Measurements from ENCODE around the gene PDRG1.
A peak's percentile ranks its signal among the peaks of the same experiment; 100 is the strongest.

PDRG1 gene

GRCh38 chr20:31979713-31980426 is 28.0 kb upstream of the PDRG1 start:
- no peaks in the 10 kb centered on the region for H3K9me3 ChIP-seq (replicated peaks; ENCODE audit: low read length)
- H3K9ac ChIP-seq (ENCODE audit: low read depth, low read length), result no peak overlapping the region
- no peak overlapping the region for H3K4me2 ChIP-seq (ENCODE audit: low read length)
- peaks cover 47% of the 10 kb centered on the region for H3K27me3 ChIP-seq (ENCODE audit: control insufficient read depth, insufficient read depth, low read length)
- H3K4me3 ChIP-seq (ENCODE audit: low read length), result no peak overlapping the region
- no peaks in the 10 kb centered on the region for H3K36me3 ChIP-seq (ENCODE audit: insufficient read depth, low read length)
- no peaks in the 10 kb centered on the region for H3K4me1 ChIP-seq (ENCODE audit: control insufficient read depth, insufficient read depth, low read length)

DNA sequence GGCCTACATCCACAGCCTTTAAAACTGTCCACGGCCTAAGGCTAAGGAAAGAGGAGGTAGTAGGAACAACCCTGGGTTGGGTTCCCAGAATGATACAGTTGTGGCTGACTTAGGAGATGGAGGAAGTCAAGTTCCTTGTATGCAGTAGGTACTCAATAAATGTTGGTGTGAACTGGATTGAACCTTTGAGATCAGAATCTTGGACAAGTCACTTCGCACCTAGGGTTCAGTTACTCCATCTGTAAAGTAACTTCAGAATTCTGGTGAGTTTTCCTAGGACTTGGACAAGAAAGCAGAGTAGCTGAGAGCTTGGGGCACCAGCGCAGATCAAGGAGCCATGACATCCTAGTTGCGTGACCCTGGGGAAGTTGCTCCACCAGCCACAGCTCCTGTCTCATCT is 25.2 kb upstream of the PDRG1 start:
- Histone ChIP-seq H3K27me3 (ENCODE audit: control insufficient read depth, insufficient read depth, low read length) (peaks cover 55% of the 10 kb centered on the region), H3K4me1 (ENCODE audit: control insufficient read depth, insufficient read depth, low read length) (no peaks in the 10 kb centered on the region), H3K4me2 (ENCODE audit: low read length) (no peak overlapping the region), H3K36me3 (ENCODE audit: insufficient read depth, low read length) (no peaks in the 10 kb centered on the region), H3K9me3 (replicated peaks; ENCODE audit: low read length) (no peaks in the 10 kb centered on the region), H3K9ac (ENCODE audit: low read depth, low read length) (no peak overlapping the region), H3K4me3 (ENCODE audit: low read length) (no peak overlapping the region)

DNA sequence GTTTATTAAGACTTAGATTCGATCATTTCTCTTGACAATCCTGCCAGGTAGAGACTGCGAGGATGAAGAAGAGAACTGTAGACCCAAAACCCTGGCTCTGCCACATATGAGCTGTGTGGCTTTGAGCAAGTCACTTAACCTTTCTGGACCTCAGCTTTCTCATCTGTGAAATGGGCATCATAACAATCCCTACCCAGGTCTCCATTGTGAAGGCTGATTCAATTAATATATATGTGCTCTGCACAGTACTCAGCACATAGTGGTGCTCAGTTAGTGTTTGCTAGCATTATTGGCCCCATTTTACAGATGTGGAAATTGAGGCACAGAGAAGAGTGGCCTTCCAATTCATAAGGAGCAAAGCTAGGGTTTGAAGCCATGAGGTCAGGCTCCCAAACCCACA is 24.0 kb upstream of the PDRG1 start:
- Histone ChIP-seq H3K36me3 (ENCODE audit: insufficient read depth, low read length) (no peaks in the 10 kb centered on the region), H3K4me3 (ENCODE audit: low read length) (no peak overlapping the region), H3K4me1 (ENCODE audit: control insufficient read depth, insufficient read depth, low read length) (no peaks in the 10 kb centered on the region), H3K4me2 (ENCODE audit: low read length) (no peak overlapping the region), H3K27me3 (ENCODE audit: control insufficient read depth, insufficient read depth, low read length) (peaks cover 63% of the 10 kb centered on the region), H3K9me3 (replicated peaks; ENCODE audit: low read length) (no peaks in the 10 kb centered on the region), H3K9ac (ENCODE audit: low read depth, low read length) (no peak overlapping the region)

GRCh38 chr20:31974951-31975487 is 23.2 kb upstream of the PDRG1 start:
- Histone ChIP-seq H3K36me3 (ENCODE audit: insufficient read depth, low read length) (no peaks in the 10 kb centered on the region), H3K4me2 (ENCODE audit: low read length) (no peak overlapping the region), H3K9ac (ENCODE audit: low read depth, low read length) (no peak overlapping the region), H3K27me3 (ENCODE audit: control insufficient read depth, insufficient read depth, low read length) (peaks cover 70% of the 10 kb centered on the region), H3K4me3 (ENCODE audit: low read length) (no peak overlapping the region), H3K4me1 (ENCODE audit: control insufficient read depth, insufficient read depth, low read length) (no peaks in the 10 kb centered on the region), H3K9me3 (replicated peaks; ENCODE audit: low read length) (no peaks in the 10 kb centered on the region)

DNA sequence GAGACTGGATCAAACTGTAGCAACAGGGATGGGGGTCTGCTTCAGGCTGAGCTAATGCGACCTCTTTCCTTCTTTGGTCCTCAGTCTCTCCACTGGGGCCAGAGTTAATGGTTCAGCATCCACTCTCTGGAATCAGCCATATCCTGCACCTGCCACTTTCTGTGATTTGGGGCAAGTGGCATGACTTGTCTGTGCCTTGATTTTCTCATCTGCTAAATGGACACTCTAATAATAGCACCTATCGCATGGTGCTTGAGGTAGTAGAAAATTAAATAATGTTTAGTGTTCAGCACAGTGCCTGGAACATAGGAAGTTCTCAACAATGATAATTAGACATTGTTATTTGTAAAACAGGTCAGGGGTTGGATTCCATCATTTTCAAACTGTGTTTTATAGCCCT is 22.4 kb upstream of the PDRG1 start:
- no peak overlapping the region for H3K9ac ChIP-seq (ENCODE audit: low read depth, low read length)
- no peaks in the 10 kb centered on the region for H3K9me3 ChIP-seq (replicated peaks; ENCODE audit: low read length)
- H3K4me1 ChIP-seq (ENCODE audit: control insufficient read depth, insufficient read depth, low read length), result no peaks in the 10 kb centered on the region
- H3K4me2 ChIP-seq (ENCODE audit: low read length), result no peak overlapping the region
- no peaks in the 10 kb centered on the region for H3K36me3 ChIP-seq (ENCODE audit: insufficient read depth, low read length)
- H3K4me3 ChIP-seq (ENCODE audit: low read length), result no peak overlapping the region
- peaks cover 70% of the 10 kb centered on the region for H3K27me3 ChIP-seq (ENCODE audit: control insufficient read depth, insufficient read depth, low read length)

GRCh38 chr20:31972471-31973021 is 20.7 kb upstream of the PDRG1 start:
- Histone ChIP-seq H3K4me2 (ENCODE audit: low read length) (no peak overlapping the region), H3K27me3 (ENCODE audit: control insufficient read depth, insufficient read depth, low read length) (peaks cover 73% of the 10 kb centered on the region), H3K4me3 (ENCODE audit: low read length) (no peak overlapping the region), H3K36me3 (ENCODE audit: insufficient read depth, low read length) (no peaks in the 10 kb centered on the region), H3K4me1 (ENCODE audit: control insufficient read depth, insufficient read depth, low read length) (no peaks in the 10 kb centered on the region), H3K9me3 (replicated peaks; ENCODE audit: low read length) (no peaks in the 10 kb centered on the region), H3K9ac (ENCODE audit: low read depth, low read length) (no peak overlapping the region)

- H3K4me2 ChIP-seq (ENCODE audit: low read length), result no peak overlapping the region
- no peak overlapping the region for H3K4me3 ChIP-seq (ENCODE audit: low read length)
- no peaks in the 10 kb centered on the region for H3K9me3 ChIP-seq (replicated peaks; ENCODE audit: low read length)
- no peaks in the 10 kb centered on the region for H3K4me1 ChIP-seq (ENCODE audit: control insufficient read depth, insufficient read depth, low read length)
- no peak overlapping the region for H3K9ac ChIP-seq (ENCODE audit: low read depth, low read length)
- H3K27me3 ChIP-seq (ENCODE audit: control insufficient read depth, insufficient read depth, low read length), result peaks cover 79% of the 10 kb centered on the region
- no peaks in the 10 kb centered on the region for H3K36me3 ChIP-seq (ENCODE audit: insufficient read depth, low read length)
These were observed 18.1 kb upstream of the PDRG1 start for GRCh38 chr20:31969991-31970390.

DNA sequence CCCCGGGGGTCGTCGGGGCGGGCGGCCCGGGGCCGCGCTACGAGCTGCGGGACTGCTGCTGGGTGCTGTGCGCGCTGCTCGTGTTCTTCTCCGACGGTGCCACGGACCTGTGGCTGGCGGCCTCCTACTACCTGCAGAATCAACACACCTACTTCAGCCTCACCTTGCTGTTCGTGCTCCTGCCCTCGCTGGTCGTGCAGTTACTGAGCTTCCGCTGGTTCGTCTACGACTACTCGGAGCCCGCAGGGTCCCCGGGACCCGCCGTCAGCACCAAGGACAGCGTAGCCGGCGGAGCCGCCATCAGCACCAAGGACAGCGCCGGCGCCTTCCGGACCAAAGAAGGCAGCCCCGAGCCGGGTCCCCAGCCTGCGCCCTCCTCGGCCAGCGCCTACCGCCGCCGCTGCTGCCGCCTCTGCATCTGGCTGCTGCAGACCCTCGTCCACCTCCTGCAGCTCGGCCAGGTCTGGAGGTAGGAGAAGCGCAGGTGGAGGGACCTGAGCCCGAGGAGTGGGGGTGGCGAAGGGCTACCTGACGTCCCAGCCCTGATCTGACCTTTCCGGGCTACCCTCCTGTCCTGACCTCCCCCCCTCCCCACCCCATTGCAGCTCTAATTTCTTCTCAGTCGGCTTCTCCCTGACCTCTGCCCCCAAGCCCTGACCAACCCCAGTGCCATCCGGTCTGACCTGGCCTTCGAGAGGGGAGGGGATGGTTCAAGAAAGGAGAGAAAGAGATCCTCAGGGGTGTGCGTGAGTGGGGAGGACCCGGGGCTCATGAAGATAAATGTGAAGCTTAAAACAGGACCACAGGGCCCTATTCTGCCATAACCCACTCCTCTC is 16.7 kb upstream of the PDRG1 start:
- Histone ChIP-seq H3K4me2 (ENCODE audit: low read length) (peak overlapping the region; percentile 18), H3K4me3 (ENCODE audit: low read length) (no peak overlapping the region), H3K9me3 (replicated peaks; ENCODE audit: low read length) (no peaks in the 10 kb centered on the region), H3K36me3 (ENCODE audit: insufficient read depth, low read length) (no peaks in the 10 kb centered on the region), H3K9ac (ENCODE audit: low read depth, low read length) (no peak overlapping the region), H3K27me3 (ENCODE audit: control insufficient read depth, insufficient read depth, low read length) (peaks cover 80% of the 10 kb centered on the region), H3K4me1 (ENCODE audit: control insufficient read depth, insufficient read depth, low read length) (no peaks in the 10 kb centered on the region)

DNA sequence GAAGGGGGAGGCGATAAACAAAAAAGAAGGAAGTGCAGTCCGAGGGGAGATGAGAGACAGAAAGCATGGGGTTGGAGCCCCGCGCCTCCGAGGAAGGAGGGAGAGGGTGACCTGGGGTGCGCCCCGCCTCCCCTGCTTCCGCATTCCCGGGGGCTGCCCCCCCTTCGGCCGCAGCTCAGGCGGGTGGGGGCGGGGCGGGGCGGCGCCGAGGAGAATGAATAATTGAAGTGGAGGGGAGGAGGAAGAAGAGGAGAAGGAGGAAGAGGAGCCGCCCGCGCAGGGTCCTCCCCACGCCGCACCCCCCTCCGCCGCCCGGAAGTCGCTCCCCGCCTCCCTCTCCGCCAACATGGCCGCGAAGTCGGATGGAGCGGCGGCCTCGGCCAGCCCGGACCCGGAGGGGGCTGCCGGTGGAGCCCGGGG is 16.0 kb upstream of the PDRG1 start, which contains the start of gene XKR7:
TSS of gene XKR7 (plus strand) at position 322 of the 420 bp plus-strand sequence. CDS start at position 347, 25 bp downstream.
- Histone ChIP-seq H3K9me3 (replicated peaks; ENCODE audit: low read length) (no peaks in the 10 kb centered on the region), H3K9ac (ENCODE audit: low read depth, low read length) (no peak within 1 kb of the TSS), H3K36me3 (ENCODE audit: insufficient read depth, low read length) (no peaks in the 10 kb centered on the region), H3K4me2 (ENCODE audit: low read length) (peak within 1 kb of the TSS; percentile 18), H3K4me1 (ENCODE audit: control insufficient read depth, insufficient read depth, low read length) (no peaks in the 10 kb centered on the region), H3K27me3 (ENCODE audit: control insufficient read depth, insufficient read depth, low read length) (peaks cover 82% of the 10 kb centered on the region), H3K4me3 (ENCODE audit: low read length) (no peak within 1 kb of the TSS)

GRCh38 chr20:31966991-31967655 is 15.3 kb upstream of the PDRG1 start:
- Histone ChIP-seq H3K4me3 (ENCODE audit: low read length) (no peak overlapping the region), H3K27me3 (ENCODE audit: control insufficient read depth, insufficient read depth, low read length) (peaks cover 82% of the 10 kb centered on the region), H3K4me2 (ENCODE audit: low read length) (no peak overlapping the region)

DNA sequence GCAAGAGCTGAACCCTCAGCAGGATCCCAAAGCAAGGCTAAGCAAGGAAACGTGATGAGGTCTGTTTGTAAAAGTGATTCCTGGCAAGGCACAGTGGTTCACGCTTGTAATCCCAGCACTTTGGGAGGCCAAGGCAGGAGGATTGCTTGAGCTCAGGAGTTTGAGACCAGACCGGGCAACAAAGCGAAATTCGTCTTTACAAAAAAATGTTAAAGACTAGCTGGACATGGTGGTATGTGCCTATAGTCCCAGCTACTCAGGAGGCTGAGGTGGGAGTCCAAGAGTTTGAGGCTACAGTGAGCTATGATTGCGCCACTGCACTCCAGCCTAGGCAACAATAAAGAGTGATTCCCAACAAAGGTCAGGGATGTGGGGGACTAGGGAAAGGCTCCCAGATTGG is 12.0 kb upstream of the PDRG1 start:
- no peak overlapping the region for H3K4me2 ChIP-seq (ENCODE audit: low read length)

More at GRCh38 chr20:31966991-31967655, 15.3 kb upstream of the PDRG1 start:
- Histone ChIP-seq H3K36me3 (ENCODE audit: insufficient read depth, low read length) (no peaks in the 10 kb centered on the region), H3K4me1 (ENCODE audit: control insufficient read depth, insufficient read depth, low read length) (no peaks in the 10 kb centered on the region), H3K9ac (ENCODE audit: low read depth, low read length) (no peak overlapping the region), H3K9me3 (replicated peaks; ENCODE audit: low read length) (no peaks in the 10 kb centered on the region)

More for the DNA sequence above, 12.0 kb upstream of the PDRG1 start:
- H3K9ac ChIP-seq (ENCODE audit: low read depth, low read length), result no peak overlapping the region
- H3K4me1 ChIP-seq (ENCODE audit: control insufficient read depth, insufficient read depth, low read length), result no peaks in the 10 kb centered on the region
- H3K9me3 ChIP-seq (replicated peaks; ENCODE audit: low read length), result no peaks in the 10 kb centered on the region
- H3K27me3 ChIP-seq (ENCODE audit: control insufficient read depth, insufficient read depth, low read length), result peaks cover 83% of the 10 kb centered on the region
- no peaks in the 10 kb centered on the region for H3K36me3 ChIP-seq (ENCODE audit: insufficient read depth, low read length)
- no peak overlapping the region for H3K4me3 ChIP-seq (ENCODE audit: low read length)

Data from skeletal muscle satellite cell (primary cell).